GM21381 (cell line): ENCODE results near the gene DBNDD1.

Experiments used
- ATAC-seq: cut with Tn5 transposase; IDR thresholded peaks from one replicate; pipeline ENCODE4 v1.9.1; 2021; ENCODE audit warnings: mild to moderate bottlenecking, moderate library complexity; ENCODE audit not compliant: unreplicated experiment

The DBNDD1 gene

DNA sequence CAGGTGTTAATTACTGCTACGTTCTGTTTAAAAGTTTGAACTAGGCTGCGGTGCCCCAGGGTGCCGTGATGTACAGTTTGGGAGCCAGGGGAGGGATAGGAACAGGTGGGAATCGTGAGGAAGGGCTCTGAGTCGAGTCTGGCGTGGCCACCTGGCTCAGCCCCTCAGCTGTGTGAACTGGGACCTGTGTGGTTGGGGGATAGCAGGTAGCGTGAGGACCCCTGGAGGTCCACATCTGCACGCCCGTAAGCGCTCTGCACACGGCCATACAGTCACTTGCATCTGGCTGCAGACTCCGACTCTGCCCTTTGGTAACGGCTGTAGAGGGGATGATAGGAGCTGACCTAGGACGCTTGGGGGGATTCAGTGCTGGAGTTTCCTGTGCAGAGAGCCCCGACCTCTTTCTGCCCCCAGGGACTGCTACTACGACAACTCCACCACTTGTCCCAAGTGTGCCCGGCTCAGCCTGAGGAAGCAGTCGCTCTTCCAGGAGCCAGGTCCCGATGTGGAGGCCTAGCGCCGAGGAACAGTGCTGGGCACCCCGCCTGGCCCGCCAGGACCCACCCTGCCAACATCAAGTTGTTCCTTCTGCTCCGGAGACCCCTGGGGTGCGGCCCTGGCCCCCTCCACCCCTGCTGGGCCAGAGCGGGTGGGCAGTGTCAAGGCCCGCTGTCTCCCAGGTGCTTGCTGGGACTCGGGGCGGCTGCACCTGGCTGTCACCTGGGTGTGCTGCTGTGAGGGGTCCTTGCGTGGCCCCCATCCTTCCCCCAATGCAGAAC is 53.6 kb downstream of the DBNDD1 start:
- ATAC-seq = no peak

DNA sequence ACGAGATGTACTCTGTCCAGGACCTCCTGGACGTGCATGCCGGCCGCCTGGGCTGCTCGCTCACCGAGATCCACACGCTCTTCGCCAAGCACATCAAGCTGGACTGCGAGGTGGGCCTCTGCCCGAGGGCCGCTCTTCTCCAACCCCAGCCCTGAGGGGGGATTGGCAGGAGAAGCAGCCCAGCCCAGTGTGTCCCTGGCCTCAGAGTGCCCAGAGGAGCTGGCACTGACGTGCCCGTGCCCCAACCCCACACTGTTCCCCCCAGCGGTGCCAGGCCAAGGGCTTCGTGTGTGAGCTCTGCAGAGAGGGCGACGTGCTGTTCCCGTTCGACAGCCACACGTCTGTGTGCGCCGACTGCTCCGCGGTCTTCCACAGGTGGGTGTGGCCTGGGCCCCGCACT is 55.1 kb downstream of the DBNDD1 start:
- ATAC-seq = no peak

DNA sequence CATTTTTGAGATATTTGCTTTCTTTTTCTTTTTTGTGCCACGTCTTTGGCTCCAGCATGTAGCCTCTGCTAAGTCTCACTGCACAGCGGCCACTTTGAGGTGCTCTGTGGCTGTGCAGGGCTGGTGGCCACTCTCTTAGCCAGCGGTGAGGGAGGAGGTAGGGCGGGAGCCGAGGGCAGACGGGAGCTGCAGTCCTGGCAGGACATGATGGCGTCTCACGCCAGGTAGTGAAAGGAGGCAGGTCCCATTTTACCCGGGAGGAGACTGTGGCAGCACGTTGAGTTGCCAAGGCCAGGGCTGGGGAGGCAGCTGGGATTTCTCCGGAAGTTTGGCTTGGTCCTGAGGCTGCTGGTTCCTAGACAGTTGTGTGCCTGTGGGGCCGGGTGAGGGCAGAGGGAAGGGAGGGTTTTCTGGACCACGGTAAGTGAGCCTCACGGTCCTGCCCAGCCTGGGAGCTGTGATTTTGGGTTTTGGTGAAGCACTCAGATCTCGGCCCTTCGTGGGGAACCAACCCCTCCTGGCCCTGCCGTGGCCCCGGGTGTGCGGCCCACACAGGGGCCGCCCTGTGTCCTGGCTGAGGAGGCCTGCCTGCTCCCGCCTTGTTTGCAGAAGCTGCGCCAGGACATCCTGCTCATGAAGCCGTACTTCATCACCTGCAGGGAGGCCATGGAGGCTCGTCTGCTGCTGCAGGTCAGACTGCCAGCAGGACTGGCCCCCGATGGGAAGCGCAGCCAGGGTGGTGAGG is 56.3 kb downstream of the DBNDD1 start:
- ATAC-seq = no peak

DNA sequence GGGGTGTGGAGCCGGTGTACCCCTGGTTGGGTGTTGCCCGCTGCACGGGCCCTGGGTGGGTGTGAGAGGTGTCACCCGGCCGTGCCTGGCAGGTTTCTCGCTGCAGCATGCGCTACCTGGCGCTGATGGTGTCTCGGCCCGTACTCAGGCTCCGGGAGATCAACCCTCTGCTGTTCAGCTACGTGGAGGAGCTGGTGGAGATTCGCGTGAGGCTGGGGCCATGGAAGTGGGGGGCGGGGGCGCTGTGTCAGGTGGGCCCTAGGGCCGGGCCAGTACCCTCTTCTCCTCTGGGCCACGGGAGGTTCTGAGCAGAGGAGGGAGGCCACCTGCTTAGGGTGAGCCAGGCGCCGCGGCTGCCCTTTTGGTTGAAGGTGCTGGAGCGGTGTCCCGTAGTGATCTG is 57.3 kb downstream of the DBNDD1 start:
- ATAC-seq = no peak

DNA sequence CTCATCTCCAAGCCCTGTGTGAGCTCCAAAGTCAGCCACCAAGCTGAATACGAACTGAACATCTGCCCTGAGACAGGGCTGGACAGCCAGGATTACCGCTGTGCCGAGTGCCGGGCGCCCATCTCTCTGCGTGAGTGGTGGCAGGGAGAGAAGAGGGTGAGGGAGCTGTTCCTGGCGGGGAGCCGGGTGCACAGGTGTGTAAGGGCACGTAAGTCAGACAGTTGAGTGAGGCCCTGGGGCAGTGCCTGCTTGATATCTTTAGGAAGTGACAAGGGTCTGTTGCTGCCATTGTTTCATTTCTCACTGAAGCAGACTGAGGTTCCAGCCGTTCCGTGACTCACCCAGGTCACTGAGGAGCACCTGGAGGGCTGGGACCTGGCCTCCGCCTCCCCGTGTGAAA is 58.3 kb downstream of the DBNDD1 start:
- ATAC-seq = no peak

DNA sequence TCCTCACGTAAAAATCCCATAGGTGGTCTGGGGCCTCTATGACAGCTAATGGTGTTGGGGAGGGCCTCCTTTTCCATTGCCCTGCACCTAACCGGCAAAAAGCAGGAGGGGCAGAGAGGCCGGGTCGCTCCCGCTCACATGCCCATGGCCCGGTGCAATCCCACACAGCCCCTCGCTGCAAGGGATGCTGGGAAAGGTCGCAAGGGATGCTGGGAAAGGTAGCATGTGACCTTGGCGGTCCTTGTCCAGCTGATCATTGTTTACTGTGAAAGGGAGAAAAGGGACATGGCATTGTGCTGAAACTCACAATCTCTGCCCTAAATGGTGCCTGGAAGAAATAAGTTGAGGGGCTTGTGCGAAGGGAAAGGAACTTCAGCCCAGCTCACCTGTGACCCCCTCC is 60.7 kb downstream of the DBNDD1 start:
- ATAC-seq = no peak

DNA sequence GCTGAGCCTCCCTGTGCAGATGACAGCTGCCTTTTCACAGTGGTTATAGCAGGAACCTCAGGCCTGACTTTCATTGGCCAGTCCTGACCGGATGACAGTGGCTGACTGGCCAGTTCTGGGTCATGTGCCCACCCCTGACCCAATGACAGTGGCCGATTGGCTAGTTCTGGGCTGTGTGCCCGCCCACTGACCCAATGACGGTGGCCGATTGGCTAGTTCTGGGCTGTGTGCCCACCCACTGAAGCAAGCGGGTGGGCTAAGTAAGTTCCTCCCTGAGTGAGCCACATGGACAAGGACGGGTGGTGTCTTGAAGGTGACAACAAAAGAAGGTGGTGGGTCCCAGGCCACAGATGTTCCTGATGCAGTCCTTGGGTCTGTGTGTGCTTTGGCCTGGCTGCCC is 61.2 kb downstream of the DBNDD1 start:
- ATAC-seq = no peak

DNA sequence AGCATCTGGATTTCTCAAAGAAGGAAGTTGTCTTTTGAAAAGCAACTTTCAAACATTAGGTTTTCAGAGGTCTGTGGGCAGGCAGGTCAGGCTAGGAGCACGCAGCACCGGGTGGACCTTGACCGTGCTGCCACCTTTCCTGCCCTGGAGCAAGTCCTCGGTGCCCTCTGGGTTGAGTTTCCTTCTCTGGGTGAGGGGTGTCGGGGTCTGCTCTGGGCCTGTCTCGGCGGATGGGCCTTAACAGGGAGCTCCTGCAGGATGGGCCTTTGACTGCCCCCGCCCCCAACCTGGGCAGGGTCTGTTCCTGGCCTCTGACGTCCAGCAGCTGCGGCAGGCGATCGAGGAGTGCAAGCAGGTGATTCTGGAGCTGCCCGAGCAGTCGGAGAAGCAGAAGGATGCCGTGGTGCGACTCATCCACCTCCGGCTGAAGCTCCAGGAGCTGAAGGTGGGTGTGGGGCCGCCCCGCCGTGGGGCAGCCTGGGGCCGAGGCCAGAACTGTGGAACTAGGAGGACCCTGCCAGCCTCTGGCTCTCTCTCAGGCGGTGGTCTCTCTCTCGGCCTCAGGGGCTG is 62.0 kb downstream of the DBNDD1 start:
- no peak for ATAC-seq

DNA sequence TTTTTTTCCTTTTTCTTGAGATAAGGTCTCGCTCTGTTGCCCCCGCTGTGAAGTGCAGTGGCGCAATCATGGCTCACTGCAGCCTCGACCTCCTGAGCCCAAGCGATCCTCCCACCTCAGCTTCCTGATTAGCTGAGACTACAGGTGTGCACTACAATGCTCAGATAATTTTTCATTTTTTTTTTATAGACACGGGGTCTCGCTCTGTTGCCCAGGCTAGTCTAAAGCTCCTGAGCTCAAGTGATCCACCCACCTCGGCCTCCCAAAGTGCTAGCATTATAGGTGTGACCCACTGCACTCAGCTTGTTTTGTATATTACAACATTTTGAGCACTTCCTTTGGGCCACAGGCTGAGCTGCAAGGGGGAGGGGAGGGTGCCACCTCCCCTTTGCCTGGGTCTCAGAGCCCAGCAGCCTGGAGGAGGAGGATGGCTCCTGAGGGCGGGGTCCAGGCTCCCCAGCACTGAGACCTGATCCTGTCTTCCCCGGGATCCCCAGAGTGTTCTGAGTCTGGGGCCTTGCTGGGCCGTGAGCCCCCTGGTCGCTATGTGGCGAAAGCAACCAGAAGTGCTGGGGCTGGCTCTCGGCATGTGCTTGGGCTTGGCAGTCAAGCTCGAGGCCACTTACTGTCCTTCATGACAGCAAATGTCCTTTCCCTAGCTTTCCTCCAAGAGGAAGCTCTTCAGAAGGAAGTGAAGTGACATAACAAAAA is 62.6 kb downstream of the DBNDD1 start:
- no peak for ATAC-seq

DNA sequence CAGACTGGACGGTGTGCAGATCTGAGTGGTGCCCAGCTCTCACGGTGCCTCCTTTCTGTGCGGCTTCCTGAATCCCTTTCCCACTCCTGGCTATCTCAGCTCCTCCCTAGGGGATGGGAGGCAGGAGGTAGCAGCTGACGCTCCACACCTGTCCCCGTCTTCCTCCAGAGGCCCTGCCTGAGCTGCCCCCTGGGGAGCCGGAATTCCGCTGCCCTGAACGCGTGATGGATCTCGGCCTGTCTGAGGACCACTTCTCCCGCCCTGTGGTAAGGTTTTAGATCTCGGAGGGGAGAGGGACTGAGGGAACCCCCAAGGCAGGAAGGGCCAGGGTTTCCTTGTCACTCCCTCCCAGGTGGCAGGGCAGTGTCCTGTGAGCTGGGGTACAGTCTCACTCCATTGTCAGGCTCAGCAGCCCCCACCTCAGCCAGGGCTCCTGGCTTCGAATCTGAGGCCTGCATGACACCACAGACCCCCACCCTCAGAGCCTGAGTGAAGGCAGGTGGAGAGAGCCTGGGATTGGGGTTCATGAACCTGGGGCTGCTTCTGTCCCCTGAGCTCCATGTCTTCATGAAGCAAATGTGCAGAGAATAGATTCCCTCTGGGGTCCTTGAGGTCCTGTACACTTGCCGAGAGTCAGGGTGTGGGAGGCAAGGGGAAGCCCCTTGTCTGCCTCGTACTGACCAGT is 64.1 kb downstream of the DBNDD1 start:
- ATAC-seq = no peak
